Endothelial cell of umbilical vein (primary cell): ENCODE results near the gene PRKG1. TPM values are rescaled to one million over a fixed set of nuclear protein-coding genes. Genes with fewer than 3 reads are reported as not detected.

Experiments used
- BruUV-seq: library from RNA; stranded (reverse); fragments of 400-500 nt; replicated peaks from 2 replicates; lab custom pipeline; 2021; lab: Mats Ljungman, UMichigan
- CTCF ChIA-PET: fragments of 300-600, 350-600 bp; sonication (Branson Sonifier 250); formaldehyde crosslinking; loops from one replicate; lab custom pipeline; 2021; ENCODE audit warnings: antibody characterized with exemption, inconsistent platforms; lab: Charles Lee
- POLR2A ChIA-PET: fragments of 300-600, 350-600 bp; sonication (Branson Sonifier 250); formaldehyde crosslinking; loops from one replicate; lab custom pipeline; 2021; ENCODE audit warnings: antibody characterized with exemption, inconsistent platforms; lab: Charles Lee
- DNase-seq: peaks from one replicate; pipeline ENCODE4 v3.0.0-alpha.2; 2011; ENCODE audit warnings: low read depth, low spot score
- FAIRE-seq: peaks from 2 replicates; lab custom pipeline; 2011; peaks lifted over from hg19 to GRCh38; lab: Jason Lieb, UNC
- H2AFZ ChIP-seq: 2 replicates; pipeline ENCODE4 v1.6.0; 2012; ENCODE audit warnings: low read depth, low read length, control low read depth, inconsistent platforms
- H3K27ac ChIP-seq: 2 replicates; pipeline ENCODE4 v1.5.1; 2011; ENCODE audit warnings: low read depth, mild to moderate bottlenecking, control low read depth, low read length, moderate library complexity; ENCODE audit not compliant: insufficient read depth
- H3K27me3 ChIP-seq, 2 experiments: 2 replicates each; pipeline versions ENCODE4 v1.6.0 to v1.6.1; 2011; ENCODE audit warnings: low read length in 2 of 2, mixed read lengths in 1 of 2; ENCODE audit not compliant: control insufficient read depth in 2 of 2, insufficient read depth in 2 of 2
- H3K36me3 ChIP-seq, 2 experiments: 2 replicates in 1 of 2; 3 replicates in 1 of 2; pipeline ENCODE4 v1.5.1; 2011; ENCODE audit warnings: low read length in 2 of 2, mild to moderate bottlenecking in 1 of 2, moderate library complexity in 1 of 2; ENCODE audit not compliant: control insufficient read depth in 2 of 2, insufficient read depth in 2 of 2; ENCODE audit errors: extremely low read depth in 1 of 2
- H3K4me1 ChIP-seq: 3 replicates; pipeline ENCODE4 v1.5.1; 2011; ENCODE audit warnings: mild to moderate bottlenecking, low read length; ENCODE audit not compliant: control insufficient read depth, insufficient read depth; ENCODE audit errors: extremely low read depth
- H3K4me2 ChIP-seq: 2 replicates; pipeline ENCODE4 v1.6.1; 2011; ENCODE audit warnings: low read length, control low read depth, mixed read lengths; ENCODE audit not compliant: insufficient read depth
- H3K4me3 ChIP-seq, 3 experiments: fragments of 200-600 bp in 1 of 3; sonication (generic), shearing (Covaris generic) in 1 of 3; replicated peaks in 1 of 3; 2 replicates each; pipeline ENCODE4 v1.5.1; 2011 to 2016; ENCODE audit warnings: control low read depth in 3 of 3, low read length in 3 of 3, mild to moderate bottlenecking in 2 of 3, inconsistent platforms in 1 of 3, low read depth in 1 of 3, moderate library complexity in 1 of 3; ENCODE audit not compliant: insufficient read depth in 1 of 3
- H3K79me2 ChIP-seq: 2 replicates; pipeline ENCODE4 v1.6.0; 2012; ENCODE audit warnings: low read length, inconsistent platforms; ENCODE audit not compliant: control insufficient read depth, insufficient read depth
- H3K9ac ChIP-seq: replicated peaks from 2 replicates; pipeline ENCODE3; 2011; ENCODE audit warnings: low read length, control low read depth; ENCODE audit not compliant: insufficient read depth; ENCODE audit errors: extremely low read depth
- H3K9me1 ChIP-seq: replicated peaks from 3 replicates; pipeline ENCODE4 v1.6.0; 2011; ENCODE audit warnings: mild to moderate bottlenecking, low read length; ENCODE audit not compliant: control insufficient read depth, insufficient read depth; ENCODE audit errors: extremely low read depth
- H3K9me3 ChIP-seq: replicated peaks from 2 replicates; pipeline ENCODE4 v1.5.1; 2012; ENCODE audit warnings: low read length, inconsistent platforms; ENCODE audit not compliant: control insufficient read depth, insufficient read depth
- H4K20me1 ChIP-seq: replicated peaks from 2 replicates; pipeline ENCODE3; 2011; ENCODE audit warnings: mild to moderate bottlenecking, low read length; ENCODE audit not compliant: control insufficient read depth, insufficient read depth; ENCODE audit errors: extremely low read depth
- CTCF ChIP-seq, 2 donors: IDR thresholded peaks; 1 replicate in 1 of 2; 2 replicates in 1 of 2; pipeline ENCODE4 v1.5.1; 2011; ENCODE audit warnings: low read length in 2 of 2, mild to moderate bottlenecking in 2 of 2, moderate library complexity in 2 of 2, control low read depth in 1 of 2, inconsistent platforms in 1 of 2, low read depth in 1 of 2; ENCODE audit not compliant: insufficient read depth in 1 of 2; ENCODE audit errors: extremely low read depth in 1 of 2
- EZH2 ChIP-seq: IDR thresholded peaks from 2 replicates; pipeline ENCODE4 v1.6.1; 2012; ENCODE audit warnings: borderline replicate concordance, low read depth, mild to moderate bottlenecking, moderate library complexity, low read length, inconsistent platforms; ENCODE audit not compliant: severe bottlenecking
- FOS ChIP-seq: IDR thresholded peaks from 2 replicates; pipeline ENCODE4 v1.6.1; 2011; ENCODE audit warnings: mild to moderate bottlenecking, low read length, moderate library complexity, borderline replicate concordance; ENCODE audit not compliant: insufficient read depth
- GATA2 ChIP-seq: IDR thresholded peaks from 2 replicates; pipeline ENCODE4 v1.7.0; 2011; ENCODE audit warnings: low read depth, mild to moderate bottlenecking, moderate library complexity, mixed read lengths, low read length; ENCODE audit not compliant: insufficient read length, insufficient read depth
- JUN ChIP-seq: IDR thresholded peaks from 2 replicates; pipeline ENCODE4 v1.6.1; 2011; ENCODE audit warnings: borderline replicate concordance, low read depth; ENCODE audit not compliant: insufficient read length, insufficient read depth
- MAX ChIP-seq: IDR thresholded peaks from 2 replicates; pipeline ENCODE4 v1.6.1; 2011; ENCODE audit not compliant: insufficient read depth, insufficient read length
- MYC ChIP-seq: IDR thresholded peaks from one replicate; pipeline ENCODE4 v1.6.1; 2011; ENCODE audit warnings: mild to moderate bottlenecking, low read depth, low read length
- POLR2A ChIP-seq: IDR thresholded peaks from 2 replicates; pipeline ENCODE4 v1.6.1; 2012; ENCODE audit warnings: low read depth, mild to moderate bottlenecking, control low read depth, low read length
- POLR2AphosphoS5 ChIP-seq: IDR thresholded peaks from 2 replicates; pipeline ENCODE4 v1.6.1; 2012; ENCODE audit warnings: low read depth, mild to moderate bottlenecking, control low read depth, low read length, moderate library complexity; ENCODE audit not compliant: insufficient read depth
- dilution Hi-C: fragments of 300-500 bp; cut with MboI; formaldehyde crosslinking; loops from one replicate; pipeline ENCODE4 v1.15.0; 2019; ENCODE audit warnings: low sequenced_read_pairs; ENCODE audit not compliant: extremely low pct_ligation_motif_present
- intact Hi-C: fragments of 100-400 bp; cut with micrococcal nuclease; formaldehyde crosslinking; loops from one replicate; pipeline ENCODE4 v1.10.0; 2022
- polyA plus RNA-seq, 4 experiments: library from polyadenylated mRNA; depleted of rRNA in 3 of 4; stranded (reverse) in 3 of 4; unstranded in 1 of 4; fragments of >200 nt; gene quantifications; 2 replicates each; pipeline versions ENCODE4 v1.2.1 to v1.2.3, GENCODE V29; 2011 to 2012; ENCODE audit warnings: missing spikeins in 1 of 4
- total RNA-seq: library from RNA; stranded (reverse); gene quantifications from 2 replicates; pipeline ENCODE4 v1.2.3, GENCODE V29; 2021

PRKG1 gene
- total and polyA plus RNA-seq, 2 donors (not counting 3 experiments of a cell fraction or from before 2014, with no cell fraction given), result 0.01 to 0.18 TPM

GRCh38 chr10:52337225-52337624, 1262.9 kb downstream of the PRKG1 start:
- no peak overlapping the region for H3K27ac ChIP-seq
- FAIRE-seq, result no peak
- H3K9ac ChIP-seq, result no peak overlapping the region
- no peak overlapping the region for H3K4me2 ChIP-seq
- TF ChIP-seq POLR2AphosphoS5, result no peak
- TF ChIP-seq CTCF (IDR thresholded peaks at IDR 0.05; ENCODE audit: extremely low read depth in 1 of 2, insufficient read depth in 1 of 2, low read depth in 1 of 2, low read length in 2 of 2), result no peak
- no peak for TF ChIP-seq EZH2
- TF ChIP-seq MYC, result no peak
- no peak for TF ChIP-seq POLR2A
- no peak for DNase-seq
- dilution Hi-C loops (no loop called here), intact Hi-C loops (no loop called here)
- no peak overlapping the region for H3K4me3 ChIP-seq
- POLR2A ChIA-PET, result no interaction called here
- H3K36me3 ChIP-seq, result no peaks in the 10 kb centered on the region
- no peaks in the 10 kb centered on the region for H3K9me1 ChIP-seq
- no TSS peak for BruUV-seq
- no peaks in the 10 kb centered on the region for H3K27me3 ChIP-seq
- no peak overlapping the region for H2AFZ ChIP-seq
- H3K4me1 ChIP-seq, result peaks cover 51% of the 10 kb centered on the region
- no peaks in the 10 kb centered on the region for H4K20me1 ChIP-seq
- no peaks in the 10 kb centered on the region for H3K79me2 ChIP-seq
- CTCF ChIA-PET, result interaction anchor here (0.9 to 2.6 kb wide), 6 partner anchors 18 to 150 kb away, joined by 3 to 11 read pairs (median 4); partner anchors contain the start of gene DKK1
- no peaks in the 10 kb centered on the region for H3K9me3 ChIP-seq

GRCh38 chr10:52343439-52343838, 1269.2 kb downstream of the PRKG1 start:
- BruUV-seq, result no TSS peak
- no peak for DNase-seq

More at GRCh38 chr10:52343439-52343838, 1269.2 kb downstream of the PRKG1 start:
- CTCF ChIA-PET, result no interaction called here
- Histone ChIP-seq H3K9me3 (no peaks in the 10 kb centered on the region), H2AFZ (no peak overlapping the region), H3K79me2 (no peaks in the 10 kb centered on the region), H3K9me1 (no peaks in the 10 kb centered on the region), H4K20me1 (no peaks in the 10 kb centered on the region), H3K27ac (no peak overlapping the region), H3K36me3 (no peaks in the 10 kb centered on the region), H3K4me1 (peaks cover 2% of the 10 kb centered on the region), H3K9ac (no peak overlapping the region), H3K27me3 (no peaks in the 10 kb centered on the region), H3K4me2 (no peak overlapping the region), H3K4me3 (no peak overlapping the region)
- POLR2A ChIA-PET, result no interaction called here
- no peak for FAIRE-seq
- intact Hi-C loops (no loop called here), dilution Hi-C loops (no loop called here)
- no peak for TF ChIP-seq MAX
- TF ChIP-seq MYC, result no peak
- no peak for TF ChIP-seq CTCF (IDR thresholded peaks at IDR 0.05; ENCODE audit: extremely low read depth in 1 of 2, insufficient read depth in 1 of 2, low read depth in 1 of 2, low read length in 2 of 2)
- no peak for TF ChIP-seq GATA2
- no peak for TF ChIP-seq FOS
- TF ChIP-seq POLR2A, result no peak
- no peak for TF ChIP-seq JUN
- no peak for TF ChIP-seq EZH2
- TF ChIP-seq POLR2AphosphoS5, result no peak
